AML-193 (cell line): ENCODE data around the gene SLC25A48.

ENCODE experiments used
- DNase-seq, 2 experiments: peaks; one replicate each; lab custom pipeline; 2025; lab: John Stamatoyannopoulos, UW

Gene SLC25A48

DNA sequence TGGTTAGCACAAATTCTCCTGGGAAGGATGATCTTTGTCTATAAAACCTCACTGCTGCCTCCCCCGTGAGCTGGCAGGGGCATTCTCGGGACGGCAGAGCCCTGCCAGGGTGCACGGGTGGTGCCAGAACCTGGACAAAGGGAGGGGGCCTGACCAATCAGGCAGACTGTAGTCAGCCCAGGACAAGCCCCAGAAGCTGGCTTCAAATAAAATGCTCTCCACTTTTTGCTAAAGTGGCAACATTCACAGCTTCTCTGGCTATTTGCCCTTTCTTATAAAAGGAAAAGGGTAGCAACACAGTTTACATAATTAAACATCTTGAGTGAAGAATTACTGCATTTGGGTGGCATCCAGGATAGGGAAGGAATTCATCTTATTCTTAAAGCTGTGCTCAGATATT, 46.8 kb downstream of the SLC25A48 start:
- no peak for DNase-seq

DNA sequence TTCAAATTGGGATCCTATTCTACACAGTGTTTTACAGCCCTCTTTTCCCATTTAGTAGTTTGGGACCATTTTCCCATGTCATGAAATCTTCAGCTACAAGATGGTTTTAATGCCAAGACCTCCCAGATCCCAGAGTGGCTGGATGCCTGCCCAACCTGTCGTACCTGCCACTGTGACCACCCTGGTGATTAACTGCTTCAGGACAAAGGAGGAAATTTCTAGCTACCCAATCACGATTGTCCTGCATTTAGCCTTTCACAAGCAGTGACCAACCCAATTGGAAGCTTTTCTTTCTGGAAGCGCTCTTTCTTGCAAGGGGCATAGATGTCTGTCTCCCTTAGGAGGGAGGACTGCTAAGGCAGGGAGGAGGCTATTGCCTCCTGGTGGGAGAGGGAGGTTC, 47.4 kb downstream of the SLC25A48 start:
- no peak for DNase-seq

DNA sequence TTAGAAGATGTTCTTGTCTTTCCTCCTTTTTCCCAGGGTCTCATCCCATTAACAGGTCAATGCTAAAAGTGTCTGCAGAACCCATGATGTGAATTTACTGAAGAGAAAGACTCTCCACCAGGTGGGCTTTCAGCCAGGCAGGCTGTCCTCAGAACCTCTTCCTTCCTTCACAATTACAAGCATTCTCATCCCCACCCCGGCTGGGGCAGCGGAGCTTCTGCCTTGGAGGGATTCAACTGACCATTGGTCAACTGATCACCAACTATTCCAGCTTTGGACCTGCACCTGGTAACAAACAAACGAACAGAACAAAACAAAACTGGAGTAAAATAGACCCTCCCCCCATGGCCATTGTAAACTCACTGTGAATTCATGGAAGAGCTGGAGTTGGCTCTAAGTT, 48.6 kb downstream of the SLC25A48 start:
- no peak for DNase-seq

DNA sequence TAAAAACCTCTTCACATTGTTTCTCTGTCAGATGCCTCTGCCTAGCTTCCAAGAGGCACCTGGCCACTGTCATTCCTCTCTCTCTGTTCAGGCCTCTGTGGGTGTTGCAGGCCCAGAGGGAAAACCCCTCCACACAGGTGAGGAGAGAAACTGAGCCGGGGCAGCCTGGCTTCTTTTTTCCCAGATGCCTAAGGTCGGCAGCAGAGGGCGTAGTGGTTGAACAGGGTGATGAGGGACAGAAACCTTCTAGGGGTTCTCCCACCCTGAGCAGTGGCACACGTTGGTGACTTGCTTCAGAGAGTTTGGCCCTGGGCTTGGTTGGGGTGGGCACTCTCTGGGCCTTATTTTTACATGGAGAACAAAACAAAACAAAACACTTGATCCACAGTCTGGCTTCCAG, 49.0 kb downstream of the SLC25A48 start:
- no peak for DNase-seq

DNA sequence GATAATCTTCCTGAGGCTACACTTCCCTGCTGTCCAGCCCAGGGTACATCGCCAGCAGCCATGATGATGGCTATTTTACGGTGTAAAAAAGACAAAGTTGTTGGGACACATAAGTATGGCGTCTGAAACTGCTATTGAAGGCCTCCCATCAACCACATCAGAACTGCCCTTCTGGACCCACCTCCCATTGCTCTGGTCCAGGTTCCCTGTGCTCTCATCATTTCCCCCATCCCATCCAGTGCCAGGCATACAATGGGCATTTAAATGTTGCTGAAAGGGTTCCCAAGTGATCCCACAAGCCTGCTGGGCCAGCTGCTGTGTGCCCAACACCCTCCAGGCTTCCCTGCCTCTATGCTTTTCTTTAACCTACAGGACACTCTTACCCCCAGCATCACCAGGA, 50.6 kb downstream of the SLC25A48 start:
- no peak for DNase-seq

DNA sequence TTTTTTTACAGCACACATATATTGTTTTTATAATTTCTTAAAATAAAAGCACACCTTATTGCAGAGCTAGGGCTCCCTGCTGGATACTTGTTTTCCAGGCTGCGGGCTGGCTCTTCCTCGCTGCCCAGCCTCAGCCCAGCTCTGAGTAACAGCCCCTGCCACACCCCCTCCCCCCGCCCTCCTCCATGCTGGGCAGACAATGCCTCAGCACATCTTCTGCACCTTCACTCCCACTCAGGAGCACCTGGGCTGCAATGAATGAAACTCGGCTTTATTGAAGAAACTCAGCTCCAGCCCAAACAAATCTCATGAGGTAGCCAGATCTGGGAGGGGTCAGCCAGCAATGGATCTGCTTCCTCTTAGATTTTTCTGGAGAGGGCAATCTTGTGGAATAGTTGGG, 51.7 kb downstream of the SLC25A48 start:
- DNase-seq, result no peak

DNA sequence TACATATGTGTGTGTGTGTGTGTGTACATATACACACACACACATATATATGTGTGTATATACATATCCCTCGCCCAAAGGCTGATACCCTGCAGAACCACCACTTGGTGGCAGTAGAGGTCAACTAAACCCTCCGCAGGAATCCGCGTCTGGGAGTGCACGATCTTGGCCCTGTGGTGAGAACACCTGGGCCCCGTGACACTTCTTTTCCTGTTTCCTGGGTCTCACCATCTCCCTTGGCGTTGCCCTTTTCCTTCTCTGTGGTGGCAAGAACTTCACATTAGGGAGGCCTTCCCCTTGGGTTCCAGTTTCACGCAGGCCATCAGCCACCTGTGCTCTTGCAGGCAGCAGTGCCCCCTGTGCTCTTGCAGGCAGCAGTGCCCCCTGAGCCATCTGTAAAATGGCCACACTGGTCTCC, 53.0 kb downstream of the SLC25A48 start:
- peak; percentile 26 to 53 for DNase-seq

DNA sequence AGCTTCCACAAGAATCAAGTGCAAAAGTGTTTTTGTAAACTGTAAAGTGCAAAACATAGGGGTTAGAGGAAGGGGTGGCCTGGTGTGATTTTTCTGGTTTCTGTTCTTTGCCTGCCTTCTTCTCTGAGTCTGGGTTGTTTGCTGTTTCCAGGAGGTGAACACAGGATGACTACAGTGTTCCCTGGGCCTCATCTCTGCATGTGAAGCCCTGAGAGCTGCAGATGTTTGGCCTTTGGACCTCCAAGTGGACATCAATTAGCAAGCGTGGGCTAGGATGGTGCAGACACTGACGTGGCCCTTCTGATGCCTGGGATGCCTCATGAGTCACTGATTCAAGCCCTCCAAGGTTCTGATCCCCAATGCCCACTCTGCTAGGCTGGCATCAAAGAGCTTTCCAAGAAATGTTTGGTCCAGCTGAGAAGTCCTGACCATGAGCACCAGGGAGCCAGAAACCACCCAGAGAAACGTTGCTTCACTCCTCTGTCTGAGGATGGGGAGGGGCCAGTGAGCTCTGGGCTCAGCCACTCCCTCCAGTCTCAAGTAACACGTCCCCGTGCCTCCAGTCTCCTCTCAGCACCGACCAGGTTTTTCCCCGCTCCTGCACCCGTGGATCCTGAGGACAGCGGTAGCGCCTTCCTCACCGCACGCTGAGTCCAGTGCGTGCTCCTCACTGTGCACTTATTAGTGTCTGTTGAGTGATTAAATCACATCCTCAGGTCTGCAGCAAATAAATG, 53.6 kb downstream of the SLC25A48 start:
- no peak for DNase-seq

DNA sequence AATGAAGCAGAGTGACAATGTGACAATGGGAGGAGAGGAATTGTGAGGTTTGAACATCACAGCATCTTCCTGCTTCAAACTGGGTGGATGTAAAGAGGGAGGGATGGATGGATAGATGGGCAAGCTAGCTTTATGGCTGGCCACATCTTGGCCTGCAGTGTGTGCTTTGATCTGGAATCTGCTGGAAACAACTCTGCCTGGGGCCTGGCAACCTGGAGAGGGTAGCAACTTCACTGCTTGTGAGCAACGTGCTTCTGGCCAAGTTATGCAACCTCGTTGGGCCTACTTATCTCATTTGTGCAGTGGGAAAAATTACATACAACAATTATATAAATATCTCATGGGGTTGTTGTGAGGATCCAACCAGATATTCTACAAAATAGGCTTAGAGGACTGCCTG, 55.8 kb downstream of the SLC25A48 start:
- DNase-seq, result no peak

DNA sequence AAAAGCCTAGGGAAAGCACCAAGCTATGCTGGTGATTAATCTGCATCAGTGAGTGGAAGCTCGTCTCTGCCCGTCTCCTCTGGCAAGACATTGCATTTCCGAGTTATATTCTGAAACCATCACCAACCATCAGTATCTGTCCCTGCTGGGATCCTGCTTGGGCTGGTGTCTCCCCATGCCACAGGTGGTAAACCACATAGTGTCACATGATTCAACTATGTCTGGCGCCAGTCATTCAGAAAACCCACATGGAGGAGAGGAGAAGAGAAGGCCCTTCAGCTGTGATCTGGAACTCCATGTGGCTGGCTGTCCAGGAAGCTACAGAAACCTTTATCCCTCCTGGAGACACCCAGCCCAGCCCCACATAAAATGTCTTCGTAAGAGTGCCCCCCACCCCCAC, 56.4 kb downstream of the SLC25A48 start:
- no peak for DNase-seq

DNA sequence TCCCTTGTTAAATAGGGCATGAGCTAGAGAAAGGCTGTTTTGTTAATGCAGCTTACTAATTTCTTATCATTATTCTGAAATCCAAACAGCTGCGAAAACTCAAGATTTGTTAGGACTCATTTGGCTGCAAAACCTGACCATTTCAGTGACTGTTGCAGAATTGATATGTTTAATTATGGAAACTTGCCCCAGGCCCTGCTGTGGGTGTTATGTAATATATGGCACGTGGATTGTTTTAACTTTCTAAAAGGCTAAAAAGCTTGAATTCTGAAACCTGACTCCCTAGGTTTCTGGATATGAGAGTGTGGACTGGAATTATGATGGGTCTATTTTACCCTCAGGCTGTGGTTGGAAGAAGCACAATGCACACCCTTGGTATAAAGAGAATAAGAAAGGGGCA, 56.8 kb downstream of the SLC25A48 start:
- DNase-seq, result no peak

DNA sequence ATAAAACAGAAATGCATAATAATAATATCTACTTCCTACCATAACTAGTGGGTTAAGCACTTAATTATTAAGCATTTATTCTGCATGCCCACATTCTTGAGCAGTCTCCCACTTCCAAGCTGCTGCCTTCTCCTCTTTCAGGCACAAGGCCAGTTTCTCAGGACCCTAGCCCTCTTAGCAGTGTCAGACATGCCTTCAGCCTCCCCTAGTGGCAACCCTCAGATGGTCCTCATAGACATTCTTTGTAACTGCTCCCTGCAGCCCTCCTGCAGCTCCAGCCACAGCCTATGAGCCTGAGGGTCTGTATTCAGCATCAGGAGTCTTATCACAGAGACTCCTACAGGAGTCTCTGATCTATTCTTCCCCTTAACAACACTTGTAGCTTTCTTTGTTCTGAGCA, 57.3 kb downstream of the SLC25A48 start:
- DNase-seq, result no peak

DNA sequence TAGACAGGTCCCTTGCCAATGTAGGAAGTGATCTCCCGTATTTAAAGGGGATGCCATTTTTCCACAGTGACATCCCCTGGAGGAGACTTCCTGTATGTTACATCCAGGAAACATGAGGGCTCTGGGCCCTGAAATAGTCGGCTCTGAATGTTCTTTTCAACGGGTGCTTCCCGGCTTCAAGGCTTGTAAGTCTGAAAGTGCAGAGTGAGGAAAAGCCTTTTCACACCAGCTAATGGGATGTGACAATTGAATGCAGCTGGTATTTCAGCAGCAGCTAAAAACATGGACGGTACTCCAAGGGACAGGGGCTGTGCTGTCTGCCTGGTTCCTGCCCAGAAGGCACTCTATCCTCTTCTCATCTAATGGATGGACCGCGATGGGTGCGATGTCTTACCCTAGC, 59.8 kb downstream of the SLC25A48 start:
- no peak for DNase-seq

DNA sequence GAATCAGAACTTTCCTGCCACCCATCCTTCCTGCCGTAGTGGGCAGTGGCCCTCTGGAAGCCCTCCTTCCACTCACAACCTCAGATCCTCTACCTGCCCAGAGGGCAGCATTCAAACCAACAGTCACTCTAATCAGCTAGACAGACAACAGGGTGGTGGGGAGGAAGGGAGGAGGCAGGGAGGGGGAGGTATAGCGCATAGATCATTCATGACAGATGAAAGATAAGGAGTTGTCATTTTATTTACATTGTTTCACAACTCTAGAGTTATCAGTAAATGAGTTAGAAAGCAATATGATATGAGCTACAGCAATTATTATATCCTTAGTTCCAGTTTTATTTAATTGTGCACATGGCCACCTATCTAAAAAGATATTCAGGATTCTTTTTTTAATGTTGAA, 60.3 kb downstream of the SLC25A48 start:
- DNase-seq, result no peak

DNA sequence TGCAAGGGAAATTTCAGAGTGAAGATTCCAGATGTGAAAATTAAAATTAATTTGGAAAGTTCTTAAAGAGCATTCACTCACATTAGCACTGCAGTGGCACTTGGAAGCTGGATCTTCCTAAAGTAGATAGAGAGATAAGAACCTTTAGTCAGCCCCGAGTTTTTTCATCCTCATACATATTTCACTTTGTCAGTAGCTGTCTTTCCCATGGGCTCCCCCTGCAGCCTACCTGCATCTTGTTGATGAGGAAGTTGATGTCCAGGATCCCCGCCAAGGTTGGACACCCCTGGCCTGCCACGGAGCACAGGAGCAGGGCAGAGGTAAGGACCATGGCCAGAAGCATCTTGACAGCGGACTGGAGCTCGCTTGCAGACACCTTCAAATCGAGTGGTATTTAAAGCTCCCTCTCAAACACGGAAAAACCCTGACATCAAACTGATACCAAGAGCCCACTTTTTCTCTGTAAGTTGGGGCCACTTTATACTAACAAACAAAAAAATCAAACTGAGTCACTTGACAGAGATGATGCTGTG, 61.1 kb downstream of the SLC25A48 start, which contains the start of gene IL9:
Gene IL9, minus strand, starts transcription at position 368 of the 533 bp plus-strand sequence. Its CDS starts 25 bp downstream, at position 343.
- DNase-seq, result no peak

DNA sequence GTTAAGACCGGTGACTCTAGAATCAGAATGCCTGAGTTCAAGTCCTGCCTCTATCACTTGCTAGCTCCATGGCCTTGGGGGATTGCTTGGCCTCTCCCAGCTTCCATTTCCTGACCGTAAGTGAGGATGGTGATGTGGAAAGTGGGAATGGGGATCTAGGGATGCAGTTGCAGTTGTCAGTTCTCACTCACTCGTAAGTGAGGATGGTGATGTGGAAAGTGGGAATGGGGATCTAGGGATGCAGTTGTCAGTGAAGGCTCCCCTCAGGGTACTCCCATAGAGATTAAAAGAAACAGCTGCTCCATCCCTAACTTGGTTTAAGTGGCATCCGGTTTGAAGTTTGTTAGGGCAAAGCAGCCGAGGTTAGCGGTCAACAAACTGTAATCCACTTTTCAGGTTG, 64.2 kb downstream of the SLC25A48 start:
- no peak for DNase-seq

DNA sequence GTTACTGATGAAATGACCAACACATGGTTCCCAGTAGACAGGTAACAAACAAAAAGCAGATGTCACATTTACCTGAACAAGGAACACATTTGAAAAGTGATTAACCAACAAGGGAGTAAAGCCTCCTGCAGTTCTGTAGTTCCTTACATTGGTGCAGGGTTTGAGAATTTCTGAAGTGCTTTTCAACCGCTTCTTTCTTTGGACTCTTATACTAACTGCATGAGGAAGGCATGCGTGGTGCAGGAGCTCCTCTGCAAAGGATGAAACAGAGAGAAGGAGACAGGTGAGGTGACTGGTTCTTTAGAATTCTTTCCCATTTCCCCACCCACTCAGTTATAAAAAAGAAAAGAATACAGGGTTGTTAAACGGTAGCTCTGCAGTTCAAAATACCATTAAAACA, 65.8 kb downstream of the SLC25A48 start:
- no peak for DNase-seq

DNA sequence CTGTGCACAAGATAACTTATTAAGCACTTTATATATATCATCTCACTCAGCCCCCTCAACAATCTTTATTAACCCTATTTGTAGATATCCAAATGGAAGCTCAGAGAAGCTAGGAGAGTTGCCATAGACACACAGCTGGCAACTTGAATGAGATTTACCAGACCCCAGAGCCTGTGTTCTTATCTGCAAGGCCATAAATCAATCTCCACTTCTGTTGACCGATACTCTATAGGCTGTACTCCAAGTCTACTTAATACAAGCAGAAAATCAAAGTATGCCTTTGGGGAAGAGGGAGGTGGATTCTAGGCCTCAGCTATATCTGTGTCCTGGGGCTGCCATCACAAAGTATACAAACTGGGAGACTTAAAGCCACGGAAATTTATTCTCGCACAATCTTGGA, 67.2 kb downstream of the SLC25A48 start:
- DNase-seq, result no peak

DNA sequence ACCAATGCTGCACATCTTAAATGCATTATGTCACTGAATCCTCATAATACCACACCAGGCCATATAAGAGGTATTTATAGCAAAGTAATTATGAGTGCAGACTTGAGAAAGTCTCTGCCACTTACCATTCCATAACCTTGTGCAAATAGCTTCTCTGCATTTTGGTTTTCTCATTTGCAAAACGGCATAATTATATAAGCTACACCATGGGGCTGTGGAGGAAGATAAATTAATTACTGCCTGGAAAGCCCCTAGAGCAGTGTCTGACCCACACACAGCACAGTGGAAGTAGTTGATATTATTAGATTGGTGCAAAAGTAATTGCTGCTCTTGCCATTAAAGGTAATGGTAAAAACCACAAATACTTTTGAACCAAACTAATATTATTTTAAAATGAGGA, 70.7 kb downstream of the SLC25A48 start:
- DNase-seq, result no peak

DNA sequence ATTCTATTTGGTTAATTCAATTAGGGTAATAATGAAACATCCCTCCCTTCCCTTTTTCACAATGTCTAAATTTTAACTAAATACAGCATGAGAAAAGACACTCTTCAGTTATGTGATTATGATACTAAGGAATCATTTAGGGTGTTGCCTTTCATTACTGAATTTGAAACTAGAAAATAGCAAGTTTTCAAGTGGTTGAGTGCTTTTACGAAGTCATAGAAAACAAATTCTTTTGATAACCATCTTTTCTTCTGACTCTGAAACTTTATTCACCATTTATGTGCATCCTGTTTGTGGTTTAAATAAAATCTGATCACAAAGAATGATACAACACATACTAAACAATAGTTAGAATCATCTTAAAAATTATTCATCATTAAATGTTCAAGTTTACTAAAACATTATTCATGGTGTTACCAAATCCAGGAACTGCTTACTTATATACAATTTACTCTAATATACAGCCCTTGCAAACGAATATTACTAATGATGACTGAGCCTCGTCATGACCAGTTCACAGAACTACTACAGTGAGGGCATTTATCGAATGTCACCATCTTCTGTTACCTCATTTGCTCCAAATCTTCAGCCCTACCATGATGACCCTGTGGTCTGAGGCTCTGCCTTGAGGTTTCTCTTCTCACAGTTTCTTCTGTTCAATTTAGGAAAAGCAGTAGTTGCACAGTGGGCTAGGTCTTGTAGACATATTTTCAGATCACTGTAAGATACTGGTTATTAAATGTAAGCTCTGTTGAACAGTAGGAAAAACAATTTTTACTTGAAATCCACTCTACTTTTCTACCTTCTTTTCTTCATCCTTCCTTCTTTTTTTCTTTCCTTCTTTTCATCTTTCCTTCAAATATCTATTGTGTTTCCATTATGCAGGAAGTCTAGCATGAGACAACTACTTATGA, 79.5 kb downstream of the SLC25A48 start:
- no peak for DNase-seq

DNA sequence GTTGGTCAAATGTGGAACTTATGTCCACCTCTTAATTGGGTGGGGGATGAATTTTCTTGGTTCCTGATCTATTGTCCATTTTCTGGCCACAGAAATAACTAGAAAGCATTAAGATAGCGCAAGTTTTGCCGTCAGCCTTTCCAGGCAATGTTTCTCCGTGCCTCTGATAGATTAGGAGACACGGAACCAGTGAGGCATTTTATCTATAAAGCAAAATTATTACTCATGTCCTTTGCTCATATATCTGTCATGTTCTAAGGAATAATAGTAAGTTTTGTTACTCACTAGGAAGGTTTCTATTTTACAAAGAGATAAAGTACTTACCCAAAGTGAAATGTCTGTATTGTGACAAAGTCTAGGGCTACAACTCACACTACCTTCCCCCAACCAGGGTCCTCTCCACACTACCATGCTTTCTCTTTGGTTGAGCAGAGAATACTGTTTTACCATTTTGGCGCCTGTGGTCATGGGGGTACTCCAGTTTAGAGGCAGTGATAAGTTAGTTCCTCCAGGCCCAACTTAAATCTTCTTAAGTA, 81.1 kb downstream of the SLC25A48 start:
- no peak for DNase-seq

DNA sequence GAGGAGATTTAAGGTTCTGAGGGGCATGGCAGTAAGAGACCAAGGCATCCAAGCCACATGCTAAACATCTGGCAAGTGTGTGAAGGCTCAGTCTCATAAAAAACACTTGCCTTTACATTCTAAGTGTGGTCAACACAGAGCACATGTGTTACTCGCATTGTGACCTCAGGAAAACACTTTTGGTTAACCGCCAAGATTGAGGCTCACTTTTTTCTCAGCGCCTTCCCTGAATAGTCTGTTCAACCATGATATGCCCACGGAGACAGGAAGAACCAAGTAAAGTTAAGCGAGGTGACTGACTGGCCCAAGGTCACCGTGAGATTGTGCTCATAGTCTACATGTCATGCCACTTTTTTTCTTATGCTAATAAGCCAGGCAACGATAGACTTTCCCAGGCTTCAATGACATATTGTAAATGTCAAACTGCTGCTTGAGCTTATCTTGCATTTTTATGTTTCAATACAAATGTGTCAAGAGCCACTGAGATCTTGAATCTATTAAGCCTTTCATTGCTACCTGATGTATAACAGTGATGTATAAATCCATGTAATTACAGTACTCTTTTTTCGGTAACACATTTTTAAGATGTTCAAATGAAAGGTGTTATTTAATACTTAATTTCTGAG, 82.3 kb downstream of the SLC25A48 start:
- no peak for DNase-seq
